ENCODE data around the gene CACNA1A. TPM values are rescaled to one million over a fixed set of nuclear protein-coding genes. Genes with fewer than 3 reads are reported as not detected.

The CACNA1A gene
- total and polyA plus RNA-seq, 2 experiments from 2014 or later = 2.0 TPM

DNA sequence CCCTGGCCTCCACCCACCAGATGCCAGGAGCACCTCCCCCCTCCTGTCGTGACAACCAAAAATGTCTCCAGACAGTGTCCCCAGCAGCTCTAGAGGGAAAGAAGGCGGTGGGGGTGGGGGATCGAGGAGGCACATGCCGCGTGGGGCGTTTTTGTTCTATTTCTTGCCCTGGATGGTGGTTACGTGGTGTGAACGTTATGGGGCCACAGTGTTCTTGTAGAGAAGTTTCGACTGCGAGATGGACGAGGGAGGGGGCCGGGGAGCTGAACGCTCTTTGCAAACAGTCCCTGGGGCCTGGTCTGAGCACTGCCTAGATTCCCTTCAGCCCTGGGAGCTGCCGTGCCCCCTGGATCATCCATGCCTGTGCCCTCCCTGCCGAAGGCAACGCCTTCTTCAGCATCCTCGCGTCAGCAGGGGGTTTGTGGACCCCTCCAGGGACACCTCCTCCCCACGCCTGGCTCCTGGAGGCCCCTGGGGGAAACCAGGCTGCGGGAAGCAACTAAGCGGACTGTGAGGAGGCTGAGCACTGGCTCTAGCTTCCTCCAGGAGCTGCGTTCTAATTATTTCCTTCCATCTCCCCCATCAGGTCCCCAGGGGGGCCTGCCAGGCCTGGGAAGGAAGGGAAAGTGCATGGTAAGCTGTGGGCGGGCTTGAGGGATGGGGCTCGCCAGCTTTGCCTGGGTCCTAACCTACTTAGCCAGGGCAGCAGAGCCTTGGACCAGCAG, 224.6 kb downstream of the CACNA1A start:
- DNase-seq (ENCODE audit: low spot score) = no peak
- no peak overlapping the region for H3K4me3 ChIP-seq
- H3K27me3 ChIP-seq = no peaks in the 10 kb centered on the region
- no peaks in the 10 kb centered on the region for H3K36me3 ChIP-seq (replicated peaks; ENCODE audit: insufficient read depth, low read depth)
- H3K4me2 ChIP-seq = no peak overlapping the region
- H3K9me2 ChIP-seq (replicated peaks; ENCODE audit: insufficient read depth) = no peaks in the 10 kb centered on the region
- no peak overlapping the region for H2AFZ ChIP-seq
- H3K79me2 ChIP-seq = no peaks in the 10 kb centered on the region
- H3K4me1 ChIP-seq (ENCODE audit: insufficient read depth) = no peaks in the 10 kb centered on the region
- no peak overlapping the region for H3K27ac ChIP-seq
- TF ChIP-seq, protein P1, sequence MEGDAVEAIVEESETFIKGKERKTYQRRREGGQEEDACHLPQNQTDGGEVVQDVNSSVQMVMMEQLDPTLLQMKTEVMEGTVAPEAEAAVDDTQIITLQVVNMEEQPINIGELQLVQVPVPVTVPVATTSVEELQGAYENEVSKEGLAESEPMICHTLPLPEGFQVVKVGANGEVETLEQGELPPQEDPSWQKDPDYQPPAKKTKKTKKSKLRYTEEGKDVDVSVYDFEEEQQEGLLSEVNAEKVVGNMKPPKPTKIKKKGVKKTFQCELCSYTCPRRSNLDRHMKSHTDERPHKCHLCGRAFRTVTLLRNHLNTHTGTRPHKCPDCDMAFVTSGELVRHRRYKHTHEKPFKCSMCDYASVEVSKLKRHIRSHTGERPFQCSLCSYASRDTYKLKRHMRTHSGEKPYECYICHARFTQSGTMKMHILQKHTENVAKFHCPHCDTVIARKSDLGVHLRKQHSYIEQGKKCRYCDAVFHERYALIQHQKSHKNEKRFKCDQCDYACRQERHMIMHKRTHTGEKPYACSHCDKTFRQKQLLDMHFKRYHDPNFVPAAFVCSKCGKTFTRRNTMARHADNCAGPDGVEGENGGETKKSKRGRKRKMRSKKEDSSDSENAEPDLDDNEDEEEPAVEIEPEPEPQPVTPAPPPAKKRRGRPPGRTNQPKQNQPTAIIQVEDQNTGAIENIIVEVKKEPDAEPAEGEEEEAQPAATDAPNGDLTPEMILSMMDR (IDR thresholded peaks at IDR 0.05; ENCODE audit: poor library complexity) = no peak
- TF ChIP-seq EZH2 (IDR thresholded peaks at IDR 0.05; ENCODE audit: borderline replicate concordance) (no peak), EZH2phosphoT487 (IDR thresholded peaks at IDR 0.05; ENCODE audit: low read depth, severe bottlenecking, unreplicated experiment) (no peak)
- 77% methylated on average over 24 of the region's 24 CpGs for WGBS (ENCODE audit: low lambda C conversion rate, missing lambda C conversion rate)
- H4K20me1 ChIP-seq (ENCODE audit: insufficient read depth, poor library complexity, severe bottlenecking) = no peaks in the 10 kb centered on the region
- H3K9me3 ChIP-seq (ENCODE audit: low read depth) = no peaks in the 10 kb centered on the region

DNA sequence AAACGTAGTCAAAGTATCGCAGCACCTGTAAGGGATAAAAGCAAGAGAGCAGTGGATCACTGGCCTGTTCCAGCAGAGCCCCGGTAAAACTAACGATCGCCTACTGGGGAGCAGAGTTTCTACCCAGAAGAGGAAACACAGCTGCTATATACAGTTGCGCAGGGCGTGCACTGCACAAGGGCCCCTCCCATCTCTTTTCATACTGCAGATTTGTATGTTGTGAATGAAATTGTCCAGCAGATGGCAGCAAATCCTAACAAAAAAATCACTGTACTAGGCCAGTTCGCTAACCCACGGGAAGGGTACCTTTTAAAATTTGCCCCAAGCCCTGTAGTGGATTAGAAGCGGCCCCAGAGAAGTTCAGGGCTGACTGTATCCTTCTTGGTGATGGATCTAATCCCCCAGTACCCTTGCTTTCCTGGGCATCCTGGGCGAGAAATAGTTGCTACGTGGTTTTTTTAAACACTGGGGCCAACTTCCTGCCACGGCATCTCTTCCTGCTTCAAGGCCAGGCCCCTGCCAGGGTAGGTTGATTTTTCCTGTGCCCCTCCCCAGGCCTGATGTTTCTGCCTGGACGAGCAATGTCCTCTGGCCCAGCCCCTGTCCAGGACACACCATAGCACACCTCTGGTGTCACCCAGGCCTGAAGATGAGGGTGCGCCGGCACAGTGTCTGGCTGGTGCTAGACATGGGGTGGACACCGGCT, 229.0 kb downstream of the CACNA1A start:
- Histone ChIP-seq H3K9me2 (replicated peaks; ENCODE audit: insufficient read depth) (no peaks in the 10 kb centered on the region), H3K4me3 (no peak overlapping the region), H3K9me3 (ENCODE audit: low read depth) (no peaks in the 10 kb centered on the region), H3K27ac (no peak overlapping the region), H3K27me3 (no peaks in the 10 kb centered on the region), H3K36me3 (replicated peaks; ENCODE audit: insufficient read depth, low read depth) (no peaks in the 10 kb centered on the region), H3K79me2 (no peaks in the 10 kb centered on the region), H3K4me2 (no peak overlapping the region), H3K4me1 (ENCODE audit: insufficient read depth) (no peaks in the 10 kb centered on the region), H2AFZ (no peak overlapping the region), H4K20me1 (ENCODE audit: insufficient read depth, poor library complexity, severe bottlenecking) (no peaks in the 10 kb centered on the region)
- WGBS (ENCODE audit: low lambda C conversion rate, missing lambda C conversion rate) = 49% methylated on average over 17 of the region's 17 CpGs
- no peak for TF ChIP-seq EZH2 (IDR thresholded peaks at IDR 0.05; ENCODE audit: borderline replicate concordance)
- no peak for TF ChIP-seq EZH2phosphoT487 (IDR thresholded peaks at IDR 0.05; ENCODE audit: low read depth, severe bottlenecking, unreplicated experiment)
- TF ChIP-seq, protein P1 (IDR thresholded peaks at IDR 0.05; ENCODE audit: poor library complexity) = peak; percentile 75
- DNase-seq (ENCODE audit: low spot score) = peak; percentile 80

DNA sequence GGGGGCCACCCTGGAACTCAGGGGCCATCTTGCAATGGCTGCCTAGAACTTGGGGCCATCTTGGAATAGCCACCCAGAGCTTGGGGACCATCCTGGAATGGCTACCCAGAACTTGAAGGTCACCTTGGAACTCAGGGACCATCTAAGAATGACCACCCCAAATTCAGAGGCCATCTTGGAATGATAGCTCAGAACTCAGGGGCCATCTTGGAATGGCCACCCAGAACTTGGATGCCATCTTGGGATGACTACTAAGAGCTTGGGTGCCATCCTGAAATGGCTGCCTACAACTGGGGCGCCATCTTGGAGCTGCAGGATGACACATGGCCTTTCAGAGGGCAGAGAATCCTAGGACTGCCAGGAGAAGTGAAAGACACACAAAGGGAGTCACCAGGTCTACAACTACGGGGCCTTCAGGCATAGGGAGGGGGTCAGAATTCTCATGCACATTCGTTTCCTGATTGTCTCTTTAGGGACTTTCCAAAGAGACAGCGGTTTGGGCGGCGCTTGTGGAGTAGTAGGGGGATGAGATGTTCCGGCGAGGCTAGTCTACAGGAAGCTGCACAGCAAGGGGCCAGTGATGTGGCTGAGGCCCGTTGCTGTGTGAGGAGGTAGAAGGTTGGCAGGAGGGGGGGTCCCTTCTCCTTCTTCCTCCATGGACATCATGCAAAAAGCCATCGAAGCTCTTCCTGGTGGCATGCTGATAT, 231.1 kb downstream of the CACNA1A start:
- no peaks in the 10 kb centered on the region for H3K4me1 ChIP-seq (ENCODE audit: insufficient read depth)
- 91% methylated on average over 10 of the region's 10 CpGs for WGBS (ENCODE audit: low lambda C conversion rate, missing lambda C conversion rate)
- H4K20me1 ChIP-seq (ENCODE audit: insufficient read depth, poor library complexity, severe bottlenecking) = no peaks in the 10 kb centered on the region
- H3K79me2 ChIP-seq = no peaks in the 10 kb centered on the region
- no peak for DNase-seq (ENCODE audit: low spot score)
- no peaks in the 10 kb centered on the region for H3K9me2 ChIP-seq (replicated peaks; ENCODE audit: insufficient read depth)
- H3K9me3 ChIP-seq (ENCODE audit: low read depth) = no peaks in the 10 kb centered on the region
- no peaks in the 10 kb centered on the region for H3K27me3 ChIP-seq
- TF ChIP-seq EZH2phosphoT487 (IDR thresholded peaks at IDR 0.05; ENCODE audit: low read depth, severe bottlenecking, unreplicated experiment) = no peak
- TF ChIP-seq EZH2 (IDR thresholded peaks at IDR 0.05; ENCODE audit: borderline replicate concordance) = no peak
- TF ChIP-seq, protein P1 (IDR thresholded peaks at IDR 0.05; ENCODE audit: poor library complexity) = no peak
- no peaks in the 10 kb centered on the region for H3K36me3 ChIP-seq (replicated peaks; ENCODE audit: insufficient read depth, low read depth)
- no peak overlapping the region for H2AFZ ChIP-seq
- no peak overlapping the region for H3K4me3 ChIP-seq
- H3K27ac ChIP-seq = no peak overlapping the region
- H3K4me2 ChIP-seq = no peak overlapping the region
